HuH-7 (cell line): ENCODE results near the gene PZP.
"Not testable (repeated sequence)": the region's sequence is repeated elsewhere in the genome, so short reads cannot be mapped to it uniquely, and the experiment has no call there.

Source experiments
- DNase-seq: peaks from one replicate; pipeline ENCODE4 v3.0.0; 2011; ENCODE audit warnings: low spot score

Gene PZP

DNA sequence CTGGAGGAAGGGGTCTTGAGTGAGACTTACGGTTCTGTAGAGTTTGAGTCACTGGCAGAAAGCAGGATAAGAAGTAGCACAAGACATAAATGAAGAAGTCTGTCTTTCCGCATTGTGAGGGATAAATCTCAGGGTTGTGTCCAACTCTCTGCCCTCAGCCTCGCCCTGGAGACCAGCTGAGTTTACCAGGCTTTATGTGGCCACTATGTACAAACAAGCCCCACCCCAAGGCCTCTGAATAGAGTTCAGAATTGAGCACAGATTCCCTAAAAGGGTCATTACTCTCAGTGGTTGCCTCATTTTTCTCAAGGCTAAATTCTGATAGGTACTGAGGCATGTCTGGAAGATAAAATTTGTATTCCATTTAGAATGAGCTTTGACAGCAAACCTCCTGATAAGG is at the start of gene PZP:
PZP (minus strand) TSS at position 167 of the 400 bp plus-strand sequence; CDS start at position 113, 54 bp downstream.
- no peak for DNase-seq

GRCh38 chr12:9256758-9257405 is 48.7 kb upstream of the PZP start:
- DNase-seq: no peak

GRCh38 chr12:9256341-9256740 is 48.1 kb upstream of the PZP start:
- no peak for DNase-seq

GRCh38 chr12:9255837-9256236 is 47.6 kb upstream of the PZP start:
- no peak for DNase-seq

DNA sequence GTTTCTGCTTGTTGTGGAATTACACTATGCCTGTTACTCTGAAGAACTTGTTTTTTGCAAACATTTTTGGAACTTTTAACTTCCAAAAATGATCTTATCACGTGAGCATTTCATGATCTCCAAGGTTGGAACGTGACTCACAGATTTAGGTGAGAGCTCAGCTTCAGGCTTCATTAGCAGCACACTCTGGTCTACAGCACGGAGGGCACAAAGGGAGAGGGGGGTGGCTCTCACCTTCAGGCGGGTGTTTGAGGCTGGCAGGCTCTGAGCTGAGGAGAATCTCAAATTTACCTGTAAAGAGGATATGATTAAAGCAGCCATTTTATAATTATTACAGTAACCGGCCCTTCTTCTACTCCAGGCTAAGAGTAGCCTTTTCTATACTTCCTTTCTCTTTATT is 45.3 kb upstream of the PZP start:
- no peak for DNase-seq

DNA sequence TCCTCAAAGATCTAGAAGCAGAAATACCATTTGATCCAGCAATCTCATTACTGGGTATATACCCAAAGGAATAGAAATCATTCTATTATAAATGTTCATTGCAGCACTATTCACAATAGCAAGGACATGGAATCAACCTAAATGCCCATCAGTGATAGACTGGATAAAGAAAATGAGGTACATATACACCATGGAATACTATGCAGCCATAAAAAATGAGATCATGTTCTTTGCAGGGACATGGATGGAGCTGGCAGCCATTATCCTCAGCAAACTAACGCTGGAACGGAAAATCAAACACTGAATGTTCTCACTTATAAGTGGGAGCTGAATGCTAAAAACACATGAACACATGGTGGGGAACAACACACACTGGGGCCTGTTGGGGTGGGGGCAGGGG is 44.6 kb upstream of the PZP start:
- not testable (repeated sequence) for DNase-seq

GRCh38 chr12:9252256-9252655 is 44.1 kb upstream of the PZP start:
- DNase-seq: no peak

DNA sequence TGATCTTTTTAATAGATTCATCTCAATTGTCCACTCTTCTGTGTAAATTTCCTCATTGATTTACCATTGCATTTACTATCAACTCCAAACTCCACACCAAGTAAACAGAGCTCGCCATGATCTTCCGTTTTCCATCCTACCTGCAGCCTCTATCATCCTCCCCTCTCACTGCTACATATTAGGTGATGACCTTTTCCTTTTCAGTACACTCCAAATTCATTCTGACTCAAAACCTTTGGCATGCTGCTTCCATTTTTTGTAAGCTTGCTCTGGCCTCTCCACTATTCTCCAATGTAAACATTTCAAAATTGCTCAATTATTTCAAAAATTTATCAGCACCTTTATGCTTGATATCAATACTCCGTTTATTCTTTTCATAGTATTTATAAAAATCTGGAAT is 40.2 kb upstream of the PZP start:
- no peak for DNase-seq

DNA sequence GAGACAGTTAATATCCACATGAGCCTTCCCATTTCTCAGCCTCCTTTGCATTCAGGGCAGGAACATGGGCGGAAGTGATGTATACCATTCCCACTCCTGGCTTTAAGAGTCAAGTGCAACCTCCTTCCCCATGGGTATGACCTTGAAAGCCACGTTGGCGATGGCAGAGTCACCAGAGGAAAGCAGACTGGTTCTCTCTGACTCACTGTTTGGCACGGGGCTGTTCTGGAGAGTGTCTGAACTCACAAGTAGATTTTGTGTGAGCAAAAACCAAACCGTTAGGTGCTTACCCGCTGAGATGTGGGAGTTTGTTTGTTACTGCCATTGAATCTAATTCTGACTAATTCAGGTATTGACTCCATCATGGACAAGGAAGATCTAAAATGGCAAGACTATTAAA is 36.7 kb upstream of the PZP start:
- no peak for DNase-seq

DNA sequence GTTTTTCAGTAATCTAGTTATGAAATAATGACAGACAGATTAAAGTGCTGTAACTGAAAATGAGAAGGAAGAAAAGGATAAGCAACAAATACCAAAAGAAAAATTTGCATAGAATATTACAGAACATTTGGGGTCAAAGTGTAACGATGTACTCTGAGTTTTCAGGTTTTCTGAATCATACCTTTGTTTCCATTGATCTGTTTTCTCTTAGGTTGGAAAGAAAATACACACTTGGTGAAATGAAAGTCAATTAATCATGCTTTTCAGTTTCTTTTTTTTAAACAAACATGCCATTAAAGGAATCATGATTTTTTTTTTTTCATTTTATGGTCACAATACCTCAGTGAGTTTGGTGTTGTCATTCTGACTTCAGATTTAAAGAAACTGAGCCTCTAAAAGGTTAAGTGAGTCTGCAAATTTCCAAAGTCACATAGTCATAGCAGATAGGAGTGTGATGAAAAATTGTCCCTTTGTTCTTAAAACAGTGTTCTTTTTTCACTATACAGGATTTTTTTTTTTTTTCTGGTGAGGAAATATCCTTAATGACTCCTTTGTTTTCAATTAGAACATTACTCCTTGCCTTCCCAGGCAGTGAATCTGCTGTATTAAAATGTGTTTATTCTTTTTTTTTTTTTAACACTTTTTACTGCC is 35.9 kb upstream of the PZP start:
- DNase-seq: no peak

- DNase-seq: no peak
Observed at GRCh38 chr12:9241301-9241700, 33.1 kb upstream of the PZP start.

- no peak for DNase-seq
Observed at GRCh38 chr12:9240776-9241175, 32.6 kb upstream of the PZP start.

DNA sequence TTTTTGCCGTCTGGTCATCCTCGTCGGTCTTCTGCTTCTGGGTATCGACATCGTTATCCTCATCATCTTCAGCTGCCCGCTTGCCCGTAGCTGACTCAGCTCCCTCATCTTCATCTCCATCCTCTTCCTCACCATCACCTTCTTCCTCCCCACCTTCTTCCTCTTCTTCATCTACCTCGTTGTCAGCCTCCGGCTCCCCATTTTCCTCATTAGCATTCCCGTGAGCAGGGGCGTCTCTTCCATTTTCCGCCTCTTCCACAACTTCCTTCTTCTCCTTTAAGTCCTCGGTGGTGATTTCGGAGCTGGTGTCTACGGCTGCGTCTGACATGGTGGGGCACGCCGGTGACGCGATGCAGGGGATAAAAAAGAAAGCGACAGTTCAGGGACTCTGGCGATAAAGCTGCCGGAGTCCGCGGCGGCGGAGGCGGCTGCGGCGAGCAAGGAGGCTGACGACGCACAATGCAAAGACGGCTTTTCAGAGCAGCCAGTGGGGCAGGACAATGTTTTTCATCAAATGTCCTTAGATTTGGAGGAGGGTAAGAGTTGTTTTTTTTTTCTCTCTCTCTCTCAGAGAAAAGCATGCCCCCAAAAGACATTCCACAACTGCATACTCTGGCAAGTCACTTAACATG is 31.9 kb upstream of the PZP start:
- DNase-seq: not testable (repeated sequence)

DNA sequence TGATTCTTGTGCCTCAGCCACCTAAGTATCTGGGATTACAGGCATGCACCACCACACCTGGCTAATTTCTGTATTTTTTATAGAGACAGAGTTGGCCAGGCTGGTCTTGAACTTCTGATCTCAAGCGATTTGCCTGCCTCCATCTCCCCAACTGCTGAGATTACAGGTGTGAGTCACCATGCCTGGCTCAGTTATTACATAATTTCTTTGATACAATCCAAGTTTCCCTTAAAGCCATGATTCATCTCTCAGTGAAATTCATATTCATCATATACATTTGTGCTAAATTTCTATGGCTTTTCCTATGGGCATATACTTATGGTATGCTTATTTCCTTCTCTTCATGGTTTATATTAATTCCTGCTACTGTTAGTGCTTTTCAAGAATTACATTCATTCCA is 29.1 kb upstream of the PZP start:
- DNase-seq: no peak

GRCh38 chr12:9235519-9235918 is 27.3 kb upstream of the PZP start:
- no peak for DNase-seq

GRCh38 chr12:9227950-9228349 is 19.8 kb upstream of the PZP start:
- no peak for DNase-seq

DNA sequence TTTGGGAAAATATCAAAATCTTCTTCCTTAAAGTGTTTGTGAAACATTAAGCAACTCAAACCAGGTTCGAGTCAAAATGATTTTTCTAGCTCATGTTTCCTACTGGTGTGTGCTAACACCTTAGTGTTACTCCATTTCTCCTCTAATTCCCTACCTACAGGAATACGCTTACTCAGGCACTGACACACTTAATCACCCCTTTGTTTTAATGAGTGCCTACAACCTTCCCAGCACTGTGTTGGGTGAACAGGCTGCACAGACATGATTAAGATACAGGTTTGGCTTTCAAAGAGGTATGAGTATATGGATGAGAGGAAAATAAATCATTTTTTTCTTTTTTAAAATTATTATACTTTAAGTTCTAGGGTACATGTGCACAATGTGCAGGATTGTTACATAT is 15.6 kb upstream of the PZP start:
- DNase-seq: no peak

- no peak for DNase-seq
Observed at GRCh38 chr12:9221483-9221882, 13.3 kb upstream of the PZP start.

- DNase-seq: not testable (repeated sequence)
Observed at GRCh38 chr12:9221011-9221410, 12.8 kb upstream of the PZP start.

DNA sequence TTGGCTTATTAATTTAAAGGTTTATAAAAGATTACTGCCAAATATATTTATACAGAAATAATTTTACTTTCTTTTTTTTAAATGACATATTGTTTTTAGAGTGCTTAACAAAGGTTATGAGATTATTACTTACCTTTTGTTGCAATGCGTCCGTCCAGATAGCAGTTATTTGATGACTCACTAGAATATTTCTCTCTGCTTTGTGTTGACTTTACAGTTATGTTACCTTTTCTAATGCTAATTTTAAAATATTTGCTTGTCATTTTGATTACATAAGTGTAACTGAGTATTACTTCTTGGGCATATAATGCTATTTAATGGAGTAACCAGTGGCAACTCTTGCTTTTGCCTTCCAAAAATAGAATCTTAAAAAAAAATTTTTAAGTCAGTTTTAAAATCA is 6.3 kb upstream of the PZP start:
- DNase-seq: no peak

DNA sequence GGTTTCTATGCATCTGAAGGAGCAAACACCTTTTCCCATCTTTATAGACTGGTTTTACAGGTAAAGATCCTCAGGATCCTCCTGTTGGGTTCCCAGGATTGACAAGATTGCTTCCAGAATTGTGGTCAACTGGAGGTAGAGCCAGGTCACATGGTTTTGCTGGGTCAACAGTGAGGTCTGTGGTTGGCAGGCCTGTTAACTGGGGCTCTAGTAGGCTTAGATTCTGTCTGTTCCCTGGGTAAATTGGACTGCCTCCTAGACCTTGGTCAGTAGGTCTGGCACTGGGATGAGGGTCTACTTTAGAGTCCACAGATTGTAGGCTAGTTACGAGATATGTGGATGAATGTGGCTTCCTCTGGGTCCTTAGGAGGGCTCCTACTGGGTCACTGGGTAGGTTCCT is 3.5 kb upstream of the PZP start:
- DNase-seq: no peak

GRCh38 chr12:9204380-9204779 is 3.8 kb downstream of the PZP start:
- no peak for DNase-seq

GRCh38 chr12:9198012-9198411 is 10.2 kb downstream of the PZP start:
- no peak for DNase-seq

GRCh38 chr12:9184276-9184675 is 23.9 kb downstream of the PZP start:
- no peak for DNase-seq
